Gastrocnemius medialis (tissue), 4 donors: ENCODE results near the gene BAIAP2L2. TPM values are rescaled to one million over a fixed set of nuclear protein-coding genes. Genes with fewer than 3 reads are reported as not detected.
"Not testable (repeated sequence)": the region's sequence is repeated elsewhere in the genome, so short reads cannot be mapped to it uniquely, and the experiment has no call there.

Experiments used
- ATAC-seq, 2 donors: fragments of 150-250 bp; one replicate each; pipeline ENCODE4 v1.9.1; 2016
- DNase-seq, 2 donors: peaks; one replicate each; pipeline ENCODE4 v3.0.0-alpha.2; 2019
- H3K27ac ChIP-seq, 4 donors: fragments of 200-600 bp; sonication (generic); 1 replicate in 1 of 4; 2 replicates in 3 of 4; pipeline ENCODE4 v1.5.1; 2016 to 2018; ENCODE audit warnings: mild to moderate bottlenecking in 2 of 4, moderate library complexity in 1 of 4
- H3K27me3 ChIP-seq, 3 donors: fragments of 200-600 bp; sonication (generic) in 2 of 3; 1 replicate in 1 of 3; 2 replicates in 2 of 3; pipeline versions ENCODE4 v1.5.1 to v1.6.0; 2016 to 2019; ENCODE audit warnings: mild to moderate bottlenecking in 1 of 3, moderate library complexity in 1 of 3
- H3K36me3 ChIP-seq, 2 donors: fragments of 200-600 bp; sonication (generic) in 1 of 2; one replicate each; pipeline ENCODE4 v1.5.1; 2017 to 2018
- H3K4me1 ChIP-seq, 2 donors: fragments of 200-600 bp; sonication (generic) in 1 of 2; one replicate each; pipeline ENCODE4 v1.5.1; 2016 to 2017; ENCODE audit warnings: mild to moderate bottlenecking in 2 of 2
- H3K4me3 ChIP-seq, 4 donors: fragments of 200-600 bp; sonication (generic) in 3 of 4; 1 replicate in 1 of 4; 2 replicates in 3 of 4; pipeline ENCODE4 v1.5.1; 2016 to 2019; ENCODE audit warnings: mild to moderate bottlenecking in 2 of 4
- H3K9me3 ChIP-seq, 3 donors: fragments of 200-600 bp; sonication (generic) in 2 of 3; 1 replicate in 1 of 3; 2 replicates in 2 of 3; pipeline ENCODE4 v1.5.1; 2016 to 2019
- POLR2A ChIP-seq, 2 donors: fragments of 450-650 bp; IDR thresholded peaks; one replicate each; pipeline ENCODE4 v1.6.1; 2017; ENCODE audit warnings: antibody characterized with exemption in 2 of 2, mild to moderate bottlenecking in 2 of 2, moderate library complexity in 2 of 2
- in situ Hi-C, 4 donors: fragments of 200-750 bp; cut with MboI; loops; one replicate each; pipeline versions ENCODE4 v1.15.0 to v1.8.0; 2017; ENCODE audit warnings: low sequenced_read_pairs in 4 of 4
- intact Hi-C: fragments of 100-400 bp; cut with DNase I; formaldehyde crosslinking; loops from one replicate; pipeline ENCODE4 v1.15.1; 2023; ENCODE audit warnings: low total_unique reads
- total RNA-seq, 4 donors: library from RNA; depleted of rRNA; stranded (reverse); fragments of >200 nt; gene quantifications; one replicate each; pipeline versions ENCODE4 v1.1.0 to v1.2.3, GENCODE V29; 2016
- TF ChIP-seq, protein P1 (sequence below), 5 experiments: fragments of 450-650 bp in 3 of 5; fragments of 200-600 bp in 2 of 5; sonication (generic) in 2 of 5; IDR thresholded peaks in 4 of 5; conservative IDR thresholded peaks in 1 of 5; 1 replicate in 4 of 5; 2 replicates in 1 of 5; pipeline ENCODE4 v1.5.1; 2016 to 2019; ENCODE audit warnings: antibody characterized with exemption in 5 of 5, mild to moderate bottlenecking in 3 of 5, moderate library complexity in 3 of 5

BAIAP2L2 gene, protein sequence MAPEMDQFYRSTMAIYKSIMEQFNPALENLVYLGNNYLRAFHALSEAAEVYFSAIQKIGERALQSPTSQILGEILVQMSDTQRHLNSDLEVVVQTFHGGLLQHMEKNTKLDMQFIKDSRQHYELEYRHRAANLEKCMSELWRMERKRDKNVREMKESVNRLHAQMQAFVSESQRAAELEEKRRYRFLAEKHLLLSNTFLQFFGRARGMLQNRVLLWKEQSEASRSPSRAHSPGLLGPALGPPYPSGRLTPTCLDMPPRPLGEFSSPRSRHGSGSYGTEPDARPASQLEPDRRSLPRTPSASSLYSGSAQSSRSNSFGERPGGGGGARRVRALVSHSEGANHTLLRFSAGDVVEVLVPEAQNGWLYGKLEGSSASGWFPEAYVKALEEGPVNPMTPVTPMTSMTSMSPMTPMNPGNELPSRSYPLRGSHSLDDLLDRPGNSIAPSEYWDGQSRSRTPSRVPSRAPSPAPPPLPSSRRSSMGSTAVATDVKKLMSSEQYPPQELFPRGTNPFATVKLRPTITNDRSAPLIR
- 1 to 10 TPM in 1 of 4 donors, under 1 TPM in 2, not detected in 1; 0.16 to 1.7 (median 0.72) TPM for total RNA-seq

DNA sequence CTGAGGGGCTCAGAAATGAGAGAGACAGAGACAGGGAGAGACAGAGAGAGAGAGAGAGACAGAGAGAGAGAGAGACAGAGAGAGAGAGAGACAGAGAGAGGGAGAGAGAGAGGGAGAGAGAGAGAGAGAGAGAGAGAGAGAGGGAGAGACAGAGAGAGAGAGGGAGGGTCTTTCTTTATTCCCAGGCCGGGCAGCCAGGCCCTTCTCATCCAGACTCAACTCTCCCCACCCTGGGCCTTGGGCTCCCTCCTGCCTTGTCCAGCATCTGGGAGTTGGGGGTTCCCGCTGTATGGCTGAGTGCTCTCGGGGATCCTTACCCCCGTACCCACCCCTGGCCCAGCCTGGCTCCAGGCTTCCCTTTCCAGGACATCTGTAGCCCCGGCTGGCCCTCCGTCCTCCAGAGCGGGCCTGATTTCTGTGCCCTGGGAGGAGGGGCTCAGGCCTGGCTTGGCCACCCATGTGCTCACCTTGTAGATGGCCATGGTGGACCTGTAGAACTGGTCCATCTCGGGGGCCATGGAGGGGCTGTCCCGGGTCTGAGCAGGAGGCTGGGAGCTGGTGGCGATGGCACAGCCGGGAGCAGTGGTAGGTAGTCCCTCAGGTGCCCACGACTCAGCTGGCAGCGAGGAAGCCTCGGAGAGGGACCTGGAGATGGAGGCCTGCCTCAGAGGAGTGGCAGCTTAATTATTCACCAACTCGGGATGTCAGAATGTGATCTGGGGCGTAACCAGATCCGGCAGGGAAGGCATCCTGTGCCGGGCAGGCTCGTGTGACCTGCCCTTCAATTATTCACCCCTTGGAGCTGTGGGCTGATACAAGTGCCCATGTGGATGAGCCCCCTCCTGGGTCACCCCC lies at the start of gene BAIAP2L2:
TSS of gene BAIAP2L2 (minus strand) at position 677 of the 855 bp plus-strand sequence. CDS start at position 518, 159 bp downstream.
- no peak within 1 kb of the TSS for H3K4me3 ChIP-seq
- no peaks in the 10 kb centered on the region for H3K27me3 ChIP-seq
- in situ Hi-C loops = loop anchor here (10.0 to 25.0 kb wide), 5 partner anchors 55 to 252 kb away; no protein-coding TSS in a partner anchor
- no peaks in the 10 kb centered on the region for H3K36me3 ChIP-seq
- H3K4me1 ChIP-seq = peaks cover 2 to 7% of the 10 kb centered on the region in 2 donors
- DNase-seq = no peak
- no peak within 1 kb of the TSS for H3K27ac ChIP-seq
- H3K9me3 ChIP-seq = no peaks in the 10 kb centered on the region
- no peak for TF ChIP-seq POLR2A (IDR thresholded peaks at IDR 0.05)
- TF ChIP-seq, protein P1, sequence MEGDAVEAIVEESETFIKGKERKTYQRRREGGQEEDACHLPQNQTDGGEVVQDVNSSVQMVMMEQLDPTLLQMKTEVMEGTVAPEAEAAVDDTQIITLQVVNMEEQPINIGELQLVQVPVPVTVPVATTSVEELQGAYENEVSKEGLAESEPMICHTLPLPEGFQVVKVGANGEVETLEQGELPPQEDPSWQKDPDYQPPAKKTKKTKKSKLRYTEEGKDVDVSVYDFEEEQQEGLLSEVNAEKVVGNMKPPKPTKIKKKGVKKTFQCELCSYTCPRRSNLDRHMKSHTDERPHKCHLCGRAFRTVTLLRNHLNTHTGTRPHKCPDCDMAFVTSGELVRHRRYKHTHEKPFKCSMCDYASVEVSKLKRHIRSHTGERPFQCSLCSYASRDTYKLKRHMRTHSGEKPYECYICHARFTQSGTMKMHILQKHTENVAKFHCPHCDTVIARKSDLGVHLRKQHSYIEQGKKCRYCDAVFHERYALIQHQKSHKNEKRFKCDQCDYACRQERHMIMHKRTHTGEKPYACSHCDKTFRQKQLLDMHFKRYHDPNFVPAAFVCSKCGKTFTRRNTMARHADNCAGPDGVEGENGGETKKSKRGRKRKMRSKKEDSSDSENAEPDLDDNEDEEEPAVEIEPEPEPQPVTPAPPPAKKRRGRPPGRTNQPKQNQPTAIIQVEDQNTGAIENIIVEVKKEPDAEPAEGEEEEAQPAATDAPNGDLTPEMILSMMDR (IDR thresholded peaks at IDR 0.05 in 4 of 5, conservative IDR thresholded peaks at IDR 0.05 in 1 of 5) = no peak
- intact Hi-C loops = loop anchor here (5.0 to 10.0 kb wide), 3 partner anchors 95 to 242 kb away; partner anchors contain the start of gene MAFF
- peak; percentile 32 to 64 for ATAC-seq

DNA sequence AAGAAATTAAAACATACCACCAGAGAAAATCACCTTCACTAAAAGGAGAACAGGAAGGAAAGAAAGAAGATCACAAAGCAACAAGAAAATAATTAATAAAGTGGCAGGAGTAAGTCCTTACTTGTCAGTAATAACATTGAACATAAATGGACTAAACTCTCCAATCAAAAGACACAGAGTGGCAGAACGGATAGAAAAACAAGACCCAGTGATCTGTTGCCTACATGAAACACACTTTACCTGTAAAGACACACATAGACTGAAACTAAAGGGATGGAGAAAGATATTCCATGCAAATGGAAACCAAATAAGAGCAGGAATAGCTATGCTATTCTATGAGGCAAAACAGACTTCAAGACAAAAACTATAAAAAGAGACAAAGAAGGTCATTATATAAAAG lies 45.2 kb upstream of the BAIAP2L2 start:
- TF ChIP-seq, protein P1 (IDR thresholded peaks at IDR 0.05 in 4 of 5, conservative IDR thresholded peaks at IDR 0.05 in 1 of 5) = no peak
- no peak for TF ChIP-seq POLR2A (IDR thresholded peaks at IDR 0.05)
- Histone ChIP-seq H3K36me3 (no peaks in the 10 kb centered on the region), H3K27me3 (no peaks in the 10 kb centered on the region), H3K27ac (no peak overlapping the region), H3K4me3 (no peak overlapping the region), H3K9me3 (no peaks in the 10 kb centered on the region), H3K4me1 (peaks cover 0 to 2% of the 10 kb centered on the region in 2 donors)
- ATAC-seq = no peak
- in situ Hi-C loops = no loop called here
- no peak for DNase-seq
- intact Hi-C loops = no loop called here

GRCh38 chr22:38154563-38154915 lies 44.1 kb upstream of the BAIAP2L2 start:
- H3K9me3 ChIP-seq, H3K36me3 ChIP-seq, intact Hi-C loops, H3K27ac ChIP-seq, H3K4me1 ChIP-seq, DNase-seq, in situ Hi-C loops, H3K4me3 ChIP-seq, H3K27me3 ChIP-seq, ATAC-seq: not testable (repeated sequence)

GRCh38 chr22:38153821-38154562 lies 43.5 kb upstream of the BAIAP2L2 start:
- Histone ChIP-seq H3K9me3 (no peaks in the 10 kb centered on the region), H3K27me3 (no peaks in the 10 kb centered on the region), H3K27ac (no peak overlapping the region), H3K4me1 (peaks cover 0 to 2% of the 10 kb centered on the region in 2 donors), H3K36me3 (no peaks in the 10 kb centered on the region), H3K4me3 (no peak overlapping the region)
- DNase-seq (no peak), ATAC-seq (no peak)
- intact Hi-C loops (no loop called here), in situ Hi-C loops (no loop called here)
- TF ChIP-seq POLR2A (IDR thresholded peaks at IDR 0.05) = no peak
- TF ChIP-seq, protein P1 (IDR thresholded peaks at IDR 0.05 in 4 of 5, conservative IDR thresholded peaks at IDR 0.05 in 1 of 5) = no peak
